Measurements from ENCODE around the gene KDM5B.

The KDM5B gene

GRCh38 chr1:202687370-202687769, 120.9 kb downstream of the KDM5B start:
- no peak for ATAC-seq (replicated peaks)
- H3K27me3 Mint-ChIP-seq, result peaks cover 53 to 64% of the 10 kb centered on the region in 2 donors

DNA sequence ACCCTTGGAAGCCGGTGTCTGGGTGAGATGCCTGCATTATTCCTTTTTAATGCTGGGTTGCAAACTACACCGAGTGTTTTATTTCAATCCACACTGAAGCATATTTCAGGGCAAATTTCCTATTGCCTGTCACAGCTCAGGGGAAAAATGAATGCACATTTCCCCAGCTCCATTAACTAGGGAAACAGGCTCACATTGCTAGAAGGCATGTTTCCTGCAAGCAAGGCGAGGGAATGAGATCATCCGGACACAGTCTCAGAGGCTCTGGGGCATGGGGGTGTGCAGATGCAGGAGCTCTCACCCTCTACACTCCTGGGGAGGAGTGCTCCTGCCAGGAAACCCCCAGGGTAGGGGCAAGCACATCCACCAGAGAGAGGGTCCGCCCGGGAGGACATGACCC, 122.6 kb downstream of the KDM5B start:
- no peak for DNase-seq
- peaks cover 60 to 71% of the 10 kb centered on the region in 2 donors for H3K27me3 Mint-ChIP-seq

More at GRCh38 chr1:202687370-202687769, 120.9 kb downstream of the KDM5B start:
- DNase-seq, result no peak
- Mint-ChIP-seq H3K4me1 (no peaks in the 10 kb centered on the region), H3K4me3 (no peak overlapping the region), H3K9me3 (no peaks in the 10 kb centered on the region), H3K36me3 (no peaks in the 10 kb centered on the region), H3K27ac (no peak overlapping the region)

GRCh38 chr1:202684716-202685115, 123.5 kb downstream of the KDM5B start:
- peaks cover 54 to 72% of the 10 kb centered on the region in 2 donors for H3K27me3 Mint-ChIP-seq

More for the DNA sequence above, 122.6 kb downstream of the KDM5B start:
- Mint-ChIP-seq H3K4me3 (no peak overlapping the region), H3K9me3 (no peaks in the 10 kb centered on the region), H3K4me1 (no peaks in the 10 kb centered on the region), H3K27ac (no peak overlapping the region), H3K36me3 (no peaks in the 10 kb centered on the region)
- no peak for ATAC-seq (replicated peaks)

GRCh38 chr1:202683029-202683428, 125.2 kb downstream of the KDM5B start:
- no peaks in the 10 kb centered on the region for H3K4me1 Mint-ChIP-seq
- H3K9me3 Mint-ChIP-seq, result peaks cover 4 to 5% of the 10 kb centered on the region in 2 donors
- H3K4me3 Mint-ChIP-seq, result no peak overlapping the region
- no peaks in the 10 kb centered on the region for H3K36me3 Mint-ChIP-seq
- peaks cover 54 to 71% of the 10 kb centered on the region in 2 donors for H3K27me3 Mint-ChIP-seq
- H3K27ac Mint-ChIP-seq, result no peak overlapping the region
- DNase-seq, result no peak
- no peak for ATAC-seq (replicated peaks)

More at GRCh38 chr1:202684716-202685115, 123.5 kb downstream of the KDM5B start:
- Mint-ChIP-seq H3K4me1 (no peaks in the 10 kb centered on the region), H3K9me3 (no peaks in the 10 kb centered on the region), H3K4me3 (no peak overlapping the region), H3K36me3 (no peaks in the 10 kb centered on the region), H3K27ac (no peak overlapping the region)
- ATAC-seq (replicated peaks) (no peak), DNase-seq (no peak)

DNA sequence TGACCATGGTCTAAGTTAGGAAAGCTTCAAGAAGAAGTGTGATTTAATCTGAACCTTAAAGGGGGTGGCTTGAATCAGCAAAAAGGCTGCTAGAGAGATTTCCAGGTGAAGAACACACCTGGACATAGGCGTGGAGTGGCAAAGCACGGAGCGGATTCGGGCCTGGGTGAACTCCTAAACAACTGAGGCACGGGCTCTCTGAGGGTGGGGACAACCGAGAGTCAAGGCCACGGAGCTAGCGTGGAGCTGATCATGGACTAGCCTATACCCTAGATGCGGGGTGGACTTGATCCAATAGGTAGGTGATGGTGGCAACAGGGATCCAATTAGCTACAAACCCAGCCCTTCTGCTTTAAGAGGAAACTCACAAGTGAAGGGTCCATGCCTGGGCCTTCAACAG, 125.7 kb downstream of the KDM5B start:
- ATAC-seq (replicated peaks) (no peak), DNase-seq (no peak)
- Mint-ChIP-seq H3K9me3 (peaks cover 4 to 5% of the 10 kb centered on the region in 2 donors), H3K4me1 (no peaks in the 10 kb centered on the region), H3K27ac (no peak overlapping the region), H3K4me3 (no peak overlapping the region), H3K36me3 (no peaks in the 10 kb centered on the region), H3K27me3 (peaks cover 50 to 65% of the 10 kb centered on the region in 2 donors)

DNA sequence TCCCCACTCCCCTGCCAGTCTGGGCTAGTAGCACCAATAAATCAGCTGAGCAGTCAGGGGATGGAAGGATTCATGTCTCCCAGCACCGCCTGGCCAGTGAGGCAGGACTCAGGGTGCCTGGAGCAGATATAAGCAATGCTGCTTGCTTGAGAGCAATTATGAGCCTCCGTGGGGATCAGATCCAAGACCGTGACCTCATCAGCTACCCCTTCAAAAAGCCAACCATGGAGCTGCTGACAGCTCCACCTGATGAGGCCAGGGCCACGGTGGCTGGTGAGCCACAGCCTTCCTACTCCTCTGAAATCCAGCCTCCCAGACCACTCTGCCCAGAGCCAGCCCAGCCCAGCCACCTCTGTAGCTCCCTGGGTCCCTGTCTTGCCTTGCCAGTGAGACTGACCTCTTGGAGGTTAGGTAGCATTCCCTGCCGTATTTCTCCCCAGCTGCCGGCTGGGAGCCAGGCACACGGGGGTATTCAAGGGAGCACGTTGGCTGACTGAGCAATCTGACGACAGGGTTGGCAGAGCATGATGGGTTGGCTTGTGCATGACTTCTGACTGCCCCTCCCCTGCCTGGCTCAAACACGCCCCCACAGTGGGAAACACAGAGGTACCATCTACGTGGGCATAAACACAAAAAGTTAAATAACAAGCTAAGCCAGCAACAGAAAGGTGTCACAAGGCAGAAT, 126.3 kb downstream of the KDM5B start:
- Mint-ChIP-seq H3K4me1 (no peaks in the 10 kb centered on the region), H3K27me3 (peaks cover 51 to 65% of the 10 kb centered on the region in 2 donors), H3K9me3 (peaks cover 9% of the 10 kb centered on the region in 2 donors), H3K27ac (no peak overlapping the region), H3K4me3 (no peak overlapping the region), H3K36me3 (no peaks in the 10 kb centered on the region)
- ATAC-seq (replicated peaks) (no peak), DNase-seq (no peak)

DNA sequence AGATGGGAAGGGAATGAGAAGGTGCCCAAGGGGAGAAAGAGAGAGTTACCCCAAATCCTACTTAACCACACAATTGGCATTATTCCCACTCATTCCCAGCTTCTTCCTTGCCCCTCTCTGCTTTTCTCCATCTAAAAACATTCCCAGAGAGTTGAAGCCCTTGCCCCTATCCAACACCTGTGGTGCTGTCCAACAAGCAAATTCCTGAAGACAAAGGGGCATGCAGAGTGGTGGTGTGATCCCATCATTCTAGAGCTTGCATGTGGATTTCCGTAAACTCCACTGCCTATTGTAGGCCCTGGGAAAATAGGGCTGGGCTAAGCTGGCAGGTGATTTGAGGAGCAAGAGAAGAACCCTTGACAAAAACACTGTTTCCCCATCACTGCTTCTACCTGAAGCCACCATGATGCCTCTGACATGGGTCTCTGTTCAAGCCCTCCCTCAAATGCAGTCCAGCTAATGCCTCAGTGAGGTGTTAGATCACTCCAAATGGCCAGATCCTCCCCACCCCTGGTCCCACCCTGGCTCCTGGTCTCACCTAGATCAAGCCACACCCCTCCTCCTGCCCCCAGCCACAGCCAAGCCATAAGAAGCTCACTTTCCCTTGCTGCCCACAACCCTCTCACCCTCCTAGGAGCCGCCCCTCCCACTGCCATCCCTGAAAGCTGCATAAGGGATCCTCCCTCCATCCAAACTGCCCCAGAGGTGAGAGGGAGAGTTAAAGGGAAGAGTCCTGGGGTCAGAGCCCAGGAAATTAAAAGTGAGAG, 127.5 kb downstream of the KDM5B start:
- peaks cover 56 to 67% of the 10 kb centered on the region in 2 donors for H3K27me3 Mint-ChIP-seq
- no peak for ATAC-seq (replicated peaks)

GRCh38 chr1:202679406-202680177, 128.6 kb downstream of the KDM5B start:
- ATAC-seq (replicated peaks) (no peak), DNase-seq (no peak)
- Mint-ChIP-seq H3K9me3 (peaks cover 9 to 10% of the 10 kb centered on the region in 2 donors), H3K4me3 (no peak overlapping the region), H3K27ac (no peak overlapping the region), H3K36me3 (no peaks in the 10 kb centered on the region), H3K4me1 (no peaks in the 10 kb centered on the region), H3K27me3 (peaks cover 56 to 74% of the 10 kb centered on the region in 2 donors)

More for the DNA sequence above, 127.5 kb downstream of the KDM5B start:
- Mint-ChIP-seq H3K36me3 (no peaks in the 10 kb centered on the region), H3K9me3 (peaks cover 9 to 10% of the 10 kb centered on the region in 2 donors), H3K4me3 (no peak overlapping the region), H3K4me1 (no peaks in the 10 kb centered on the region), H3K27ac (no peak overlapping the region)
- DNase-seq, result no peak

DNA sequence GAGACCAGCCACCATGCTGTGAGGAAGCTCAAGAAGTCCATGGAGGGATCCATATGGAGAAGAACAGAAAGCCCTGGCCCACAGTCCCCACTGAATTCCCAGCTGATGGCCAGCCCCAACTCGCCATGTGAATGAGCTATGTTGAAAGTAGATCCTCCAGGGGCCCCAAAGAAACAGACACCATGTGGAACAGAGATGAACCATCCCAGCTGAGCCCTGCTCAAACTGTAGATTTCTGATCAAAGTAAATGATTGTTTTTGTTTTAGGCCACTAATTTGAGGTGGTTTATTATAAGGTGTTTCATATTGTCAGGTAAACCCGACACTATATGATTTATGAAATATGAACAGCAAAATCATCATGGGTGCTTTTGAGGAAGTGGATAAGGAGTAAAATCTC, 130.8 kb downstream of the KDM5B start:
- H3K36me3 Mint-ChIP-seq, result peaks cover 0 to 2% of the 10 kb centered on the region in 2 donors
- peaks cover 10 to 13% of the 10 kb centered on the region in 2 donors for H3K9me3 Mint-ChIP-seq
- H3K27ac Mint-ChIP-seq, result no peak overlapping the region
- ATAC-seq (replicated peaks) (no peak), DNase-seq (no peak)
- no peak overlapping the region for H3K4me3 Mint-ChIP-seq
- H3K4me1 Mint-ChIP-seq, result no peaks in the 10 kb centered on the region
- peaks cover 48 to 69% of the 10 kb centered on the region in 2 donors for H3K27me3 Mint-ChIP-seq
